ENCODE measurements around the gene MALRD1. TPM values are rescaled to one million over a fixed set of nuclear protein-coding genes. Genes with fewer than 3 reads are reported as not detected.

MALRD1 gene
- total and polyA plus RNA-seq, 2 of the 8 experiments (the other 6 are each of a cell fraction or from before 2014, with no cell fraction given) = 0.32 to 0.35 TPM

GRCh38 chr10:19294233-19294632, 245.6 kb downstream of the MALRD1 start:
- no peak overlapping the region for H2BK12ac ChIP-seq (ENCODE audit: low read depth, low read length)
- H3K4me3 ChIP-seq (ENCODE audit: extremely low read depth in 1 of 4, insufficient read depth in 2 of 4, low read depth in 3 of 4, low read length in 4 of 4) = no peak overlapping the region
- H2BK120ac ChIP-seq (replicated peaks; ENCODE audit: low read depth, low read length) = no peak overlapping the region
- no peak for FAIRE-seq
- no peak overlapping the region for H3K14ac ChIP-seq (ENCODE audit: insufficient read length)
- no peak overlapping the region for H2BK20ac ChIP-seq (ENCODE audit: low read length)
- H3K23ac ChIP-seq (ENCODE audit: insufficient read length) = no peak overlapping the region
- no peak overlapping the region for H3K18ac ChIP-seq (ENCODE audit: extremely low read depth, low read length)
- no peaks in the 10 kb centered on the region for H3K9me3 ChIP-seq (ENCODE audit: insufficient read depth in 2 of 2, low read depth in 1 of 2, low read length in 1 of 2)
- no peaks in the 10 kb centered on the region for H3K36me3 ChIP-seq (ENCODE audit: control insufficient read depth in 2 of 4, insufficient read depth in 4 of 4, low read length in 3 of 4)
- H3K23me2 ChIP-seq (ENCODE audit: low read depth, low read length) = no peaks in the 10 kb centered on the region
- peaks cover 0 to 3% (median 0%) of the 10 kb centered on the region in 4 experiments; a peak in 2 of 7 replicates for H3K4me1 ChIP-seq (replicated peaks in 1 of 4; ENCODE audit: control insufficient read depth in 3 of 4, insufficient read depth in 4 of 4, low read length in 3 of 4)
- no peak overlapping the region for H2AK5ac ChIP-seq (ENCODE audit: low read depth, low read length)
- no peak for DNase-seq (ENCODE audit: low read depth in 1 of 2, low spot score in 2 of 2)
- no peaks in the 10 kb centered on the region for H3K79me1 ChIP-seq (ENCODE audit: low read depth, low read length)
- no peak overlapping the region for H3K4me2 ChIP-seq (ENCODE audit: insufficient read depth in 1 of 2, low read depth in 2 of 2, low read length in 2 of 2)
- H3K56ac ChIP-seq (replicated peaks; ENCODE audit: insufficient read length, low read depth, low read length) = no peak overlapping the region
- H3K4ac ChIP-seq (replicated peaks; ENCODE audit: insufficient read length, low read depth, low read length) = no peak overlapping the region
- H3K27me3 ChIP-seq (replicated peaks in 1 of 4; ENCODE audit: control insufficient read depth in 3 of 4, extremely low read depth in 1 of 4, insufficient read depth in 3 of 4, low read length in 3 of 4) = no peaks in the 10 kb centered on the region
- WGBS, 2 experiments (ENCODE audit: extremely low coverage in 1 of 2, insufficient coverage in 1 of 2, insufficient read length in 1 of 2, insufficient replicate concordance in 2 of 2, low coverage in 1 of 2, low lambda C conversion rate in 2 of 2, missing lambda C conversion rate in 1 of 2) = 74% methylated on average over 2 of the region's 2 CpGs; no CpG with 5 or more reads in 1 of the 2 experiments
- no peak for TF ChIP-seq YY1 (IDR thresholded peaks at IDR 0.05; ENCODE audit: low read depth, low read length)
- TF ChIP-seq SIX5 (IDR thresholded peaks at IDR 0.05; ENCODE audit: low read depth, low read length) = no peak
- TF ChIP-seq SIN3A (conservative IDR thresholded peaks at IDR 0.05 in 1 of 2, IDR thresholded peaks at IDR 0.05 in 1 of 2; ENCODE audit: low read depth in 1 of 2, low read length in 2 of 2) = no peak
- TF ChIP-seq MAFK (IDR thresholded peaks at IDR 0.05; ENCODE audit: low read depth, low read length) = no peak
- TF ChIP-seq RNF2 (IDR thresholded peaks at IDR 0.05; ENCODE audit: borderline replicate concordance, low read depth, low read length, missing control alignments, poor library complexity, severe bottlenecking) = no peak
- no peak for TF ChIP-seq TCF12 (IDR thresholded peaks at IDR 0.05; ENCODE audit: low read depth, low read length)
- H4K91ac ChIP-seq (replicated peaks; ENCODE audit: insufficient read length, low read length) = no peak overlapping the region
- H2BK15ac ChIP-seq (ENCODE audit: low read length) = no peak overlapping the region
- H2BK5ac ChIP-seq (ENCODE audit: low read depth, low read length) = no peak overlapping the region
- ChIA-PET POLR2A (ENCODE audit: partially characterized antibody) (no interaction called here), CTCF (ENCODE audit: partially characterized antibody) (no interaction called here)
- no peak overlapping the region for H2AFZ ChIP-seq (ENCODE audit: low read length)
- no peak overlapping the region for H4K8ac ChIP-seq (ENCODE audit: extremely low read depth, insufficient read depth, low read length)
- no peaks in the 10 kb centered on the region for H3K79me2 ChIP-seq (ENCODE audit: control insufficient read depth in 1 of 2, insufficient read depth in 2 of 2, low read length in 2 of 2)
- H3K27ac ChIP-seq (ENCODE audit: low read depth, low read length) = no peak overlapping the region
- H4K5ac ChIP-seq (ENCODE audit: insufficient read length, low read depth, low read length) = no peak overlapping the region
- no peak overlapping the region for H3K9ac ChIP-seq (replicated peaks in 1 of 4; ENCODE audit: extremely low read depth in 1 of 4, low read depth in 3 of 4, low read length in 3 of 4)
- H4K20me1 ChIP-seq (replicated peaks in 1 of 2; ENCODE audit: control insufficient read depth in 1 of 2, insufficient read depth in 2 of 2, low read length in 2 of 2) = no peaks in the 10 kb centered on the region
